Stimulated activated naive B cell treated with anti-CD40 and anti-IgM and Interleukin-4, amounts not matched to agents 10 μg/mL and 1 μg/mL and 100 μg/mL, for 72 hours (primary cell): ENCODE results near the gene HFM1.
A peak's percentile ranks its signal among the peaks of the same experiment; 100 is the strongest.
"Not testable (repeated sequence)": the region's sequence is repeated elsewhere in the genome, so short reads cannot be mapped to it uniquely, and the experiment has no call there.

Experiments used
- ATAC-seq, 2 donors: fragments of 150-1000 bp; cut with Tn5 transposase; replicated peaks; 2 replicates each; pipeline ENCODE4 v1.10.0; 2021; ENCODE audit warnings: moderate library complexity in 1 of 2
- DNase-seq: peaks from one replicate; pipeline ENCODE4 v3.0.0; 2021
- H3K27ac Mint-ChIP-seq: one replicate; pipeline ENCODE4 v1.8.0; 2022; ENCODE audit warnings: mild to moderate bottlenecking, mixed read lengths
- H3K27me3 Mint-ChIP-seq, 2 donors: one replicate each; pipeline ENCODE4 v1.8.0; 2022; ENCODE audit warnings: mixed read lengths in 2 of 2
- H3K36me3 Mint-ChIP-seq, 2 donors: one replicate each; pipeline ENCODE4 v1.8.0; 2022; ENCODE audit warnings: mixed read lengths in 2 of 2, mild to moderate bottlenecking in 1 of 2
- H3K4me1 Mint-ChIP-seq, 2 donors: one replicate each; pipeline ENCODE4 v1.8.0; 2022; ENCODE audit warnings: mixed read lengths in 2 of 2, mild to moderate bottlenecking in 1 of 2
- H3K4me3 Mint-ChIP-seq, 2 donors: one replicate each; pipeline ENCODE4 v1.8.0; 2022; ENCODE audit warnings: mild to moderate bottlenecking in 2 of 2, mixed read lengths in 2 of 2, moderate library complexity in 1 of 2
- H3K9me3 Mint-ChIP-seq, 2 donors: one replicate each; pipeline ENCODE4 v1.8.0; 2022; ENCODE audit warnings: mixed read lengths in 2 of 2, mild to moderate bottlenecking in 1 of 2

Gene HFM1, protein sequence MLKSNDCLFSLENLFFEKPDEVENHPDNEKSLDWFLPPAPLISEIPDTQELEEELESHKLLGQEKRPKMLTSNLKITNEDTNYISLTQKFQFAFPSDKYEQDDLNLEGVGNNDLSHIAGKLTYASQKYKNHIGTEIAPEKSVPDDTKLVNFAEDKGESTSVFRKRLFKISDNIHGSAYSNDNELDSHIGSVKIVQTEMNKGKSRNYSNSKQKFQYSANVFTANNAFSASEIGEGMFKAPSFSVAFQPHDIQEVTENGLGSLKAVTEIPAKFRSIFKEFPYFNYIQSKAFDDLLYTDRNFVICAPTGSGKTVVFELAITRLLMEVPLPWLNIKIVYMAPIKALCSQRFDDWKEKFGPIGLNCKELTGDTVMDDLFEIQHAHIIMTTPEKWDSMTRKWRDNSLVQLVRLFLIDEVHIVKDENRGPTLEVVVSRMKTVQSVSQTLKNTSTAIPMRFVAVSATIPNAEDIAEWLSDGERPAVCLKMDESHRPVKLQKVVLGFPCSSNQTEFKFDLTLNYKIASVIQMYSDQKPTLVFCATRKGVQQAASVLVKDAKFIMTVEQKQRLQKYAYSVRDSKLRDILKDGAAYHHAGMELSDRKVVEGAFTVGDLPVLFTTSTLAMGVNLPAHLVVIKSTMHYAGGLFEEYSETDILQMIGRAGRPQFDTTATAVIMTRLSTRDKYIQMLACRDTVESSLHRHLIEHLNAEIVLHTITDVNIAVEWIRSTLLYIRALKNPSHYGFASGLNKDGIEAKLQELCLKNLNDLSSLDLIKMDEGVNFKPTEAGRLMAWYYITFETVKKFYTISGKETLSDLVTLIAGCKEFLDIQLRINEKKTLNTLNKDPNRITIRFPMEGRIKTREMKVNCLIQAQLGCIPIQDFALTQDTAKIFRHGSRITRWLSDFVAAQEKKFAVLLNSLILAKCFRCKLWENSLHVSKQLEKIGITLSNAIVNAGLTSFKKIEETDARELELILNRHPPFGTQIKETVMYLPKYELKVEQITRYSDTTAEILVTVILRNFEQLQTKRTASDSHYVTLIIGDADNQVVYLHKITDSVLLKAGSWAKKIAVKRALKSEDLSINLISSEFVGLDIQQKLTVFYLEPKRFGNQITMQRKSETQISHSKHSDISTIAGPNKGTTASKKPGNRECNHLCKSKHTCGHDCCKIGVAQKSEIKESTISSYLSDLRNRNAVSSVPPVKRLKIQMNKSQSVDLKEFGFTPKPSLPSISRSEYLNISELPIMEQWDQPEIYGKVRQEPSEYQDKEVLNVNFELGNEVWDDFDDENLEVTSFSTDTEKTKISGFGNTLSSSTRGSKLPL (N-terminal part only)

DNA sequence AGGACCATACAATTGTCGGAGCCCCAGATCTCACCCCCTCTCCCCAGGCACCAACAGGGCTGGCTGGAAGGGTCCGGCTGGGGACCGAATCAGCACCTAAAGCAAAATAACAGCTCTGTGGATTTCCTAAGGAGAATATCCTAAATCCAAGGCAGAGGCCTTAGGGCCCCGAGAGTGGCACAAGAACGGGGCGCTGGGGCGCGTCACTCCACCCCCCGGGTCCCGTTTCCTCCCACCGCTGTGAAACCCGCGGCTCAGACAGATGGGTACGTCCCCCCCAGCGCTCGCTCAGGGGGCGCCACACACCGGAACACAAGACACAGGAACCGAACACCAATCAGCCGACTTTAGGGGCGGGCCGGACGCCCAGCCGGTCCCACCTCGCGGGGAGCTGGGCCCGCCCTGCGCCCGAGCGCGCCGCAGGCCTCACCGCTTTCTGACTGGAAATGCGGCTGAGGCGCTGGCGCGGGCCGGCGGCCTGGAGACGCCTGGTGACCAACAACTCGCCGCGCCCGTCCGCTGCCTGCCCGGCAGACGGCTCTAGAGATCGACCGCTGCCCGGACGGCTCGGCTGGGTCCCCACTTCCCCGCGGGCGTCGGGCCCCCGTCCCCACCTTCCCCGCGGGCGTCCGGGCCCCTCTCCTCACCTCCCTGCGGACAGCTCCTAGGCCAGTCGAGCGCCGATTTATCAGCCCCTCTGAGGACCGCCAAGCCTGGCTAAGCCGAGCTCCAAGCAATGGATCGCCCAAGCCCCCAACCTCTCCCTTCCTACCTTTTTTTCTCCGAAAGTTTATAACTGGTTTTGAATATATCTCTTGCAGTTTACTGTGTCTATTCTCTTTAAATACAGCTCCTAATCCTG is at the start of gene HFM1:
Gene HFM1 (minus strand): TSS at position 687 of the 862 bp plus-strand sequence. CDS start 3,755 bp downstream, outside the sequence.
- H3K27me3 Mint-ChIP-seq: peaks cover 4 to 36% of the 10 kb centered on the region in 2 donors
- H3K4me3 Mint-ChIP-seq: peak within 1 kb of the TSS; percentile 83
- H3K9me3 Mint-ChIP-seq: no peaks in the 10 kb centered on the region
- peak; percentile 65 for DNase-seq
- peak; percentile 97 for ATAC-seq
- peaks cover 2 to 7% of the 10 kb centered on the region in 2 donors for H3K4me1 Mint-ChIP-seq
- H3K27ac Mint-ChIP-seq: peak within 1 kb of the TSS; percentile 91
- H3K36me3 Mint-ChIP-seq: no peaks in the 10 kb centered on the region

GRCh38 chr1:91454136-91454535 is 49.5 kb upstream of the HFM1 start:
- DNase-seq: no peak
- no peaks in the 10 kb centered on the region for H3K27me3 Mint-ChIP-seq
- no peak overlapping the region for H3K4me3 Mint-ChIP-seq
- H3K9me3 Mint-ChIP-seq: no peaks in the 10 kb centered on the region
- no peak overlapping the region for H3K27ac Mint-ChIP-seq
- no peaks in the 10 kb centered on the region for H3K4me1 Mint-ChIP-seq
- ATAC-seq: no peak
- H3K36me3 Mint-ChIP-seq: no peaks in the 10 kb centered on the region

DNA sequence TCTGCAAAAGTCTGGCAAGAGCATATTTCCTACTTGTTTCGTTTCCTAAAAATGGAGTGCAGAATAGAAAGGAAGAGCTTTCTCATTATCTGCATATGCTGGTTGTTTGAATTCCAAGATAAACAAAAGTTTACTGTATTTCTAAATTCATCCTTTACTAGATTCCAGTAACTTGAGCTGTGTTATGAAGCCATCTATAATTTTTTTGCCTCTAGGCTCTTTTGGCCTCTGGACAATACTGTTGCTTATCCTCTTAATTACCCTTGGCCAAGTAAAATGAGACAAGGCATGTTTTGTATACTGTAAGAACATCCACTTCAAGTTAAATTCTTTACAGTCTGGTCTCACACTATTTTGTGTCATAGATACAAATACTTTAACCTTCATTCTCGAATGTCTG is 45.6 kb upstream of the HFM1 start:
- DNase-seq (no peak), ATAC-seq (no peak)
- Mint-ChIP-seq H3K4me1 (no peaks in the 10 kb centered on the region), H3K27ac (no peak overlapping the region), H3K36me3 (no peaks in the 10 kb centered on the region), H3K9me3 (peaks cover 0 to 2% of the 10 kb centered on the region in 2 donors), H3K27me3 (no peaks in the 10 kb centered on the region), H3K4me3 (no peak overlapping the region)

DNA sequence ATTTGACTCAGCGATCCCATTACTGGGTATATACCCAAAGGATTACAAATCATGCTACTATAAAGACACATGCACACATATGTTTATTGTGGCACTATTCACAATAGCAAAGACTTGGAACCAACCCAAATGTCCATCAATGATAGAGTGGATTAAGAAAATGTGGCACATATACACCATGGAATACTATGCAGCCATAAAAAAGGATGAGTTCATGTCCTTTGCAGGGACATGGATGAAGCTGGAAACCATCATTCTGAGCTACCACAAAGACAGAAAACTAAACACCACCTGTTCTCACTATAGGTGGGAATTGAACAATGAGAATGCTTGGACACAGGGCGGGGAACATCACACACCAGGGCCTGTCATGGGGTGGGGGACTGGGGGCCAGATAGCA is 43.1 kb upstream of the HFM1 start:
- not testable (repeated sequence) for ATAC-seq, H3K4me1 Mint-ChIP-seq, H3K27ac Mint-ChIP-seq, H3K36me3 Mint-ChIP-seq, H3K4me3 Mint-ChIP-seq, DNase-seq, H3K9me3 Mint-ChIP-seq
- peaks cover 6 to 17% of the 10 kb centered on the region in 2 donors for H3K27me3 Mint-ChIP-seq

DNA sequence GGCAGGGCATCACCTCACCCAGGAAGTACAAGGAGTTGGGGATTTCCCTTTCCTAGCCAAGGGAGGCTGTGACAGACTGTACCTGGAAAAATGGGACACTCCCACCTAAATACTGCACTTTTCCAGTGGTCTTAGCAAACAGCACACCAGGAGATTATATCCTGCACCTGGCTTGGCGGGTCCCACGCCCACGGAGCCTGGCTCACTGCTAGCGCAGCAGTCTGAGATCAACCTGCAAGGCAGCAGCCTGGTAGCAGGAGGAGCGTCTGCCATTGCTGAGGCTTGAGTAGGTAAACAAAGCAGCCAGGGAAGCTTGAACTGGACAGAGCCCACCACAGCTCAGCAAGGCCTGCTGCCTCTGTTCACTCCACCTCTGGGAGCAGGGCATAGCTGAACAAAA is 37.3 kb upstream of the HFM1 start:
- not testable (repeated sequence) for H3K9me3 Mint-ChIP-seq, H3K36me3 Mint-ChIP-seq, H3K4me1 Mint-ChIP-seq, H3K4me3 Mint-ChIP-seq, ATAC-seq, H3K27ac Mint-ChIP-seq, DNase-seq
- peaks cover 19 to 38% of the 10 kb centered on the region in 2 donors for H3K27me3 Mint-ChIP-seq

GRCh38 chr1:91440847-91441246 is 36.2 kb upstream of the HFM1 start:
- Mint-ChIP-seq H3K27ac (no peak overlapping the region), H3K4me1 (no peaks in the 10 kb centered on the region), H3K36me3 (no peaks in the 10 kb centered on the region), H3K27me3 (peaks cover 19 to 38% of the 10 kb centered on the region in 2 donors), H3K4me3 (no peak overlapping the region), H3K9me3 (peaks cover 4 to 5% of the 10 kb centered on the region in 2 donors)
- peak in 1 of 2 donors; percentile 51 for ATAC-seq
- DNase-seq: no peak

GRCh38 chr1:91439016-91439415 is 34.4 kb upstream of the HFM1 start:
- peaks cover 13 to 30% of the 10 kb centered on the region in 2 donors for H3K27me3 Mint-ChIP-seq
- no peaks in the 10 kb centered on the region for H3K36me3 Mint-ChIP-seq
- DNase-seq (no peak), ATAC-seq (no peak)
- H3K27ac Mint-ChIP-seq: no peak overlapping the region
- no peaks in the 10 kb centered on the region for H3K4me1 Mint-ChIP-seq
- H3K9me3 Mint-ChIP-seq: peaks cover 3 to 4% of the 10 kb centered on the region in 2 donors
- no peak overlapping the region for H3K4me3 Mint-ChIP-seq

GRCh38 chr1:91428182-91428798 is 23.7 kb upstream of the HFM1 start:
- Mint-ChIP-seq H3K4me1 (no peaks in the 10 kb centered on the region), H3K27ac (no peak overlapping the region), H3K4me3 (no peak overlapping the region), H3K27me3 (peaks cover 29 to 35% of the 10 kb centered on the region in 2 donors), H3K9me3 (peaks cover 0 to 4% of the 10 kb centered on the region in 2 donors), H3K36me3 (no peaks in the 10 kb centered on the region)
- ATAC-seq (no peak), DNase-seq (no peak)

DNA sequence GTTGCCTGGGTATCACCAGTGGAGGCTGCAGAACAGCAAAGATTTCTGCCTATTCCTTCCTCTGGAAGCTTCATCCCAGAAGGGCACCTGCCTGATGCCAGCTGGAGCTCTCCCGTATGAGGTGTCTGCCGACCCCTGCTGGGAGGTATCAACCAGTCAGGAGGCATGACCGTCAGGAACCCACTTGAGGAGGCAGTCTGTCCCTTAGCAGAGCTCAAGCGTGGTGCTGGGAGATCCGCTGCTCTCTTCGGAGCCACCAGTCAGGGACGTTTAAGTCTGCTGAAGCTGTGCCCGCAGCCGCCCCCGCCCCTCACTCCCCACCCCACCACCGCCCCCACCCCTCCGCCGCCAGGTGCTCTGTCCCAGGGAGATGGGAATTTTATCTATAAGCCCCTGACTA is 23.1 kb upstream of the HFM1 start:
- Mint-ChIP-seq H3K27me3 (peaks cover 29 to 38% of the 10 kb centered on the region in 2 donors), H3K9me3 (peaks cover 0 to 7% of the 10 kb centered on the region in 2 donors), H3K4me1 (no peaks in the 10 kb centered on the region), H3K36me3 (no peaks in the 10 kb centered on the region), H3K4me3 (no peak overlapping the region), H3K27ac (no peak overlapping the region)
- DNase-seq (no peak), ATAC-seq (no peak)

DNA sequence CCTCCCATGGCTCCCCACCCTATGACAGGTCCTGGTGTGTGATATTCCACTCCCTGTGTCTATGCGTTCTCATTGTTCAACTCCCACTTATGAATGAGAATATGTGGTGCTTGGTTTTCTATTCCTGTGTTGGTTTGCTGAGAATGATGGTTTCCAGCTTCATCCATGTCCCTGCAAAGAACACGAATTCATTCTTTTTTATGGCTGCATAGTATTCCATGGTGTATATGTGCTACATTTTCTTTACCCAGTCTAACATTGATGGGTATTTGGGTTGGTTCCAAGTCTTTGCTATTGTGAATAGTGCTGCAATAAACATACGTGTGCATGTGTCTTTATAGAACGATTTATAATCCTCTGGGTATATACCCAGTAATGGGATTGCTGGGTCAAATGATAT is 17.9 kb upstream of the HFM1 start:
- not testable (repeated sequence) for H3K27ac Mint-ChIP-seq, H3K4me1 Mint-ChIP-seq, H3K4me3 Mint-ChIP-seq, H3K9me3 Mint-ChIP-seq, ATAC-seq, DNase-seq, H3K36me3 Mint-ChIP-seq
- H3K27me3 Mint-ChIP-seq: peaks cover 31 to 34% of the 10 kb centered on the region in 2 donors

DNA sequence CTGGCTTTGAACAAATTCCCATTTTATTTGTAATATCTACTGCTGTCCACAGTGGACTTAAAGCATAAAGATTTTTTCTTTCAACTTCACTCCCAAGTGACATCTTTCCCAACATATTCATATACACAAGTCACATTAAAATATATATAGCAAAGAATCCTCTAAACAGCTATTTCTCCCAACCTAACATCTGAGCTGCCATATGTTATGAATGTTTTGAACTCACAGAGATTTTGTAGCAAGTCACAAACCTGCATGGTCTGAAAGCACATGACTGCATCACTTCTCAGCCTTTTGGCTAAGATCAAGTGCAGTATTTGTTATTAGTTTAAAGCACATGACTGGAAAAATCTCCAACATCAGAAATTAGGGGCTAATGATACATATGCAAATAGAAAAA is 7.7 kb upstream of the HFM1 start:
- ATAC-seq (no peak), DNase-seq (no peak)
- H3K4me3 Mint-ChIP-seq: no peak overlapping the region
- H3K27ac Mint-ChIP-seq: no peak overlapping the region
- H3K27me3 Mint-ChIP-seq: peaks cover 4 to 21% of the 10 kb centered on the region in 2 donors
- H3K9me3 Mint-ChIP-seq: no peaks in the 10 kb centered on the region
- H3K4me1 Mint-ChIP-seq: no peaks in the 10 kb centered on the region
- H3K36me3 Mint-ChIP-seq: no peaks in the 10 kb centered on the region

DNA sequence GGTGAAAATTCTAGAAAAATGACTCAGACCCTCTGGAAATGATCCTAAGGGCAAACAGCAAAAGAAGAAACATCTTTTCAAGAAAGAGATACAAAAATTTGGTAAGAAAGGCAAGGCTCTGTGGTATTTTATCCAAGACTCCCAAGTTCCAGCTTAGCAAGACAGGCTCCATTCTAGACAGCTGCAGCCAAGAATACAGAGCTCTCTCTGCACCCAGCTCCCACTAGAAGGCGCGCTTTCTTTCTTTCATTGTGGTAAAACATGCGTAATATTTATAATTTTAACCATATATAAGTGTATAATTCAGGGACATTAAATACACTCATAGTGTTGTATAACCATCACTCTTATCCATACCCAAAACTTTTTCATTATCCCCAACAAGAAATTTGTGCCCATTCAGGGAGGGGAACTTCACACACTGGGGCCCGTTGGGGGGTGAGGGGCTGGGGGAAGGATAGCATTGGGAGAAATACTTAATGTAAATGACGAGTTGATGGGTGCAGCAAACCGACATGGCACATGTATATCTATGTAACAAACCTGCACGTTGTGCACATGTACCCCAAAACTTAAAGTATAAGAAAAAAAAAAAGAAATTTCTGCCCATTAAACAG is 2.2 kb upstream of the HFM1 start:
- ATAC-seq (no peak), DNase-seq (no peak)
- no peaks in the 10 kb centered on the region for H3K36me3 Mint-ChIP-seq
- no peak overlapping the region for H3K4me3 Mint-ChIP-seq
- peaks cover 2 to 7% of the 10 kb centered on the region in 2 donors for H3K4me1 Mint-ChIP-seq
- H3K27me3 Mint-ChIP-seq: peaks cover 4 to 33% of the 10 kb centered on the region in 2 donors
- H3K9me3 Mint-ChIP-seq: no peaks in the 10 kb centered on the region
- no peak overlapping the region for H3K27ac Mint-ChIP-seq
